ENCODE measurements around the gene FNIP2. TPM values are rescaled to one million over a fixed set of nuclear protein-coding genes. Genes with fewer than 3 reads are reported as not detected.

Gene FNIP2
- polyA plus RNA-seq, 1 donor from 2014 or later = 51.7 TPM

DNA sequence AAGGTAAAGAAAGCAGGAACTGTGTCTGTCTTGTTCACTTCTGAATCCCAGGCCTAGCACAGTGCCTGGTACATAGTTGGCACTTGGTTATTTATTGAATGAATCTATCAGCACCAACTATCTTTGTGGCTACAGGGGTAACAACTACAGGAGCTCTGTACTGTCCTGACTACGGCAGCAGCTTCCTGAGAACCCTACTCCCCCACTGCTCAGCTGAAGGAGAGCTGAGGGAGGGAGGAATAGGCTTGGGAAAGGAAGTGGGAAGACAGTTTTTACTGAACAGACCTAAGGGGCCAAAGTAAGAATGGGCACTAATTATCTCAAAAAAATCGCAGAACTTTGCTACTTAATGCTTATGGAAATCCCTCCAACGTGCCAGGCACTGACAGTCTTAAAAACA lies 178.0 kb downstream of the FNIP2 start:
- no peak overlapping the region for H3K9ac ChIP-seq (ENCODE audit: low read length)
- no peaks in the 10 kb centered on the region for H3K9me2 ChIP-seq (ENCODE audit: insufficient read depth, low read length)
- TF ChIP-seq EZH2 (IDR thresholded peaks at IDR 0.05; ENCODE audit: borderline replicate concordance, insufficient read depth, low read length, poor library complexity, severe bottlenecking) (no peak), TAF1 (IDR thresholded peaks at IDR 0.05; ENCODE audit: low read depth) (no peak), EP300 (conservative IDR thresholded peaks at IDR 0.05; ENCODE audit: poor library complexity, severe bottlenecking) (no peak), RAD21 (conservative IDR thresholded peaks at IDR 0.05) (no peak), SMC3 (conservative IDR thresholded peaks at IDR 0.05; ENCODE audit: poor library complexity) (no peak), MXI1 (conservative IDR thresholded peaks at IDR 0.05; ENCODE audit: poor library complexity, severe bottlenecking) (no peak), POLR2AphosphoS5 (IDR thresholded peaks at IDR 0.05) (no peak)
- TF ChIP-seq, protein P1, sequence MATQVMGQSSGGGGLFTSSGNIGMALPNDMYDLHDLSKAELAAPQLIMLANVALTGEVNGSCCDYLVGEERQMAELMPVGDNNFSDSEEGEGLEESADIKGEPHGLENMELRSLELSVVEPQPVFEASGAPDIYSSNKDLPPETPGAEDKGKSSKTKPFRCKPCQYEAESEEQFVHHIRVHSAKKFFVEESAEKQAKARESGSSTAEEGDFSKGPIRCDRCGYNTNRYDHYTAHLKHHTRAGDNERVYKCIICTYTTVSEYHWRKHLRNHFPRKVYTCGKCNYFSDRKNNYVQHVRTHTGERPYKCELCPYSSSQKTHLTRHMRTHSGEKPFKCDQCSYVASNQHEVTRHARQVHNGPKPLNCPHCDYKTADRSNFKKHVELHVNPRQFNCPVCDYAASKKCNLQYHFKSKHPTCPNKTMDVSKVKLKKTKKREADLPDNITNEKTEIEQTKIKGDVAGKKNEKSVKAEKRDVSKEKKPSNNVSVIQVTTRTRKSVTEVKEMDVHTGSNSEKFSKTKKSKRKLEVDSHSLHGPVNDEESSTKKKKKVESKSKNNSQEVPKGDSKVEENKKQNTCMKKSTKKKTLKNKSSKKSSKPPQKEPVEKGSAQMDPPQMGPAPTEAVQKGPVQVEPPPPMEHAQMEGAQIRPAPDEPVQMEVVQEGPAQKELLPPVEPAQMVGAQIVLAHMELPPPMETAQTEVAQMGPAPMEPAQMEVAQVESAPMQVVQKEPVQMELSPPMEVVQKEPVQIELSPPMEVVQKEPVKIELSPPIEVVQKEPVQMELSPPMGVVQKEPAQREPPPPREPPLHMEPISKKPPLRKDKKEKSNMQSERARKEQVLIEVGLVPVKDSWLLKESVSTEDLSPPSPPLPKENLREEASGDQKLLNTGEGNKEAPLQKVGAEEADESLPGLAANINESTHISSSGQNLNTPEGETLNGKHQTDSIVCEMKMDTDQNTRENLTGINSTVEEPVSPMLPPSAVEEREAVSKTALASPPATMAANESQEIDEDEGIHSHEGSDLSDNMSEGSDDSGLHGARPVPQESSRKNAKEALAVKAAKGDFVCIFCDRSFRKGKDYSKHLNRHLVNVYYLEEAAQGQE (IDR thresholded peaks at IDR 0.05; ENCODE audit: borderline replicate concordance) = no peak
- TF ChIP-seq, protein P2, sequence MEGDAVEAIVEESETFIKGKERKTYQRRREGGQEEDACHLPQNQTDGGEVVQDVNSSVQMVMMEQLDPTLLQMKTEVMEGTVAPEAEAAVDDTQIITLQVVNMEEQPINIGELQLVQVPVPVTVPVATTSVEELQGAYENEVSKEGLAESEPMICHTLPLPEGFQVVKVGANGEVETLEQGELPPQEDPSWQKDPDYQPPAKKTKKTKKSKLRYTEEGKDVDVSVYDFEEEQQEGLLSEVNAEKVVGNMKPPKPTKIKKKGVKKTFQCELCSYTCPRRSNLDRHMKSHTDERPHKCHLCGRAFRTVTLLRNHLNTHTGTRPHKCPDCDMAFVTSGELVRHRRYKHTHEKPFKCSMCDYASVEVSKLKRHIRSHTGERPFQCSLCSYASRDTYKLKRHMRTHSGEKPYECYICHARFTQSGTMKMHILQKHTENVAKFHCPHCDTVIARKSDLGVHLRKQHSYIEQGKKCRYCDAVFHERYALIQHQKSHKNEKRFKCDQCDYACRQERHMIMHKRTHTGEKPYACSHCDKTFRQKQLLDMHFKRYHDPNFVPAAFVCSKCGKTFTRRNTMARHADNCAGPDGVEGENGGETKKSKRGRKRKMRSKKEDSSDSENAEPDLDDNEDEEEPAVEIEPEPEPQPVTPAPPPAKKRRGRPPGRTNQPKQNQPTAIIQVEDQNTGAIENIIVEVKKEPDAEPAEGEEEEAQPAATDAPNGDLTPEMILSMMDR (IDR thresholded peaks at IDR 0.05; ENCODE audit: poor library complexity, severe bottlenecking) = no peak
- H3K27me3 ChIP-seq (ENCODE audit: insufficient read depth, low read depth, low read length) = no peaks in the 10 kb centered on the region
- no peak overlapping the region for H3K27ac ChIP-seq (ENCODE audit: low read length)
- no peaks in the 10 kb centered on the region for H3K79me2 ChIP-seq (replicated peaks; ENCODE audit: insufficient read depth, low read length)
- no peaks in the 10 kb centered on the region for H3F3A ChIP-seq (ENCODE audit: insufficient read depth, low read length, poor library complexity, severe bottlenecking)
- H3K4me3 ChIP-seq (ENCODE audit: low read length) = no peak overlapping the region
- no peaks in the 10 kb centered on the region for H3K36me3 ChIP-seq (ENCODE audit: insufficient read depth, low read length)
- no peaks in the 10 kb centered on the region for H3K9me3 ChIP-seq (ENCODE audit: low read length)
- no peak overlapping the region for H3K4me2 ChIP-seq (ENCODE audit: low read length)
- no peaks in the 10 kb centered on the region for H4K20me1 ChIP-seq (ENCODE audit: insufficient read depth)
- H2AFZ ChIP-seq (ENCODE audit: low read depth, low read length) = no peak overlapping the region

DNA sequence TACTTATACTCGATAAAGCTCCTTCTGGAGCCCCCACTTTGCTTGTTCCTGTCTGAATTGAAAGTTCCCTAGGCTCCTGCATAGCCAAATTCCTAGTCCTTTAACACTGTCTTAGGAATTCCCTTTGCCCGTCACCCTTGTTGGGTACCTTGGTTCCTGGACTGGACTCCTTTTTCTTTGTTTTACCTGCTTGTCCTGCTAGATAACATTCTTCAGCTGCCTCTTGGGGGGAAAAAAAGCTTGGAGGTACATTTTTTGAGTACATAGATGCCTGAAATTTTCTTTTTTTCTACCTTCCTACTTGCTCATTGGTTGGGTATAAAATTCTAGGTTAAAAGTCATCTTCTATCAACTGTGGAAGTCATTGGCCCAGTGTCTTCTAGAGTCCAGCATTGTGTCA lies 179.2 kb downstream of the FNIP2 start:
- H3K4me3 ChIP-seq (ENCODE audit: low read length) = no peak overlapping the region
- H4K20me1 ChIP-seq (ENCODE audit: insufficient read depth) = no peaks in the 10 kb centered on the region
- no peaks in the 10 kb centered on the region for H3K27me3 ChIP-seq (ENCODE audit: insufficient read depth, low read depth, low read length)
- no peak overlapping the region for H3K27ac ChIP-seq (ENCODE audit: low read length)
- H3K9ac ChIP-seq (ENCODE audit: low read length) = no peak overlapping the region
- no peaks in the 10 kb centered on the region for H3K79me2 ChIP-seq (replicated peaks; ENCODE audit: insufficient read depth, low read length)
- H3K4me2 ChIP-seq (ENCODE audit: low read length) = no peak overlapping the region
- H2AFZ ChIP-seq (ENCODE audit: low read depth, low read length) = no peak overlapping the region
- no peaks in the 10 kb centered on the region for H3K9me2 ChIP-seq (ENCODE audit: insufficient read depth, low read length)
- H3K36me3 ChIP-seq (ENCODE audit: insufficient read depth, low read length) = no peaks in the 10 kb centered on the region
- H3K9me3 ChIP-seq (ENCODE audit: low read length) = no peaks in the 10 kb centered on the region
- TF ChIP-seq, protein P1 (IDR thresholded peaks at IDR 0.05; ENCODE audit: borderline replicate concordance) = no peak
- no peak for TF ChIP-seq RAD21 (conservative IDR thresholded peaks at IDR 0.05)
- TF ChIP-seq EP300 (conservative IDR thresholded peaks at IDR 0.05; ENCODE audit: poor library complexity, severe bottlenecking) = no peak
- no peak for TF ChIP-seq MXI1 (conservative IDR thresholded peaks at IDR 0.05; ENCODE audit: poor library complexity, severe bottlenecking)
- TF ChIP-seq SMC3 (conservative IDR thresholded peaks at IDR 0.05; ENCODE audit: poor library complexity) = no peak
- no peak for TF ChIP-seq POLR2AphosphoS5 (IDR thresholded peaks at IDR 0.05)
- TF ChIP-seq TAF1 (IDR thresholded peaks at IDR 0.05; ENCODE audit: low read depth) = no peak
- TF ChIP-seq, protein P2 (IDR thresholded peaks at IDR 0.05; ENCODE audit: poor library complexity, severe bottlenecking) = no peak
- TF ChIP-seq EZH2 (IDR thresholded peaks at IDR 0.05; ENCODE audit: borderline replicate concordance, insufficient read depth, low read length, poor library complexity, severe bottlenecking) = no peak
- no peaks in the 10 kb centered on the region for H3F3A ChIP-seq (ENCODE audit: insufficient read depth, low read length, poor library complexity, severe bottlenecking)

Measured in neural cell (in vitro differentiated cells).